Measurements from ENCODE around the gene KCNQ1.
A peak's percentile ranks its signal among the peaks of the same experiment; 100 is the strongest.

The KCNQ1 gene

DNA sequence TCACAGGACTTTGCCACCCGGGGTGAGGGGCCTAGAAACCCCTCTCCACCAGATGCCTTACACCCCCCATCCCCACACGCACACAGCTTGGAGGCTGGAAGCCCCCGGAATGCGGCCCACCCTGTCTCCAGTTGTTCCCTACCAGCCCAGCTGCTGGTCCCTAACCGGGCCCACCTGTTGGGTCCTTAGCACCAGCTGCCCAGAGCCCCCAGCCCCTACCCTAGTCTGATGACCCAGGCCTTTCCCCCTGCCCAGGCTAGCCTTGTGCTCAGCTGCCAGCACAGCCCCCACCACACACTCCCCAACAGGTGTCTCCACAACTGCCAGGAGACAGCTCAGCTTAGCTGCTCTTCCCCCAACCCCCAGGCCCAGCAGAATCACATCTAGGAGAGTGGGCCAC, 373.7 kb downstream of the KCNQ1 start:
- Histone ChIP-seq H3K36me3 (ENCODE audit: control insufficient read depth, insufficient read depth, low read length) (no peaks in the 10 kb centered on the region), H3K4me1 (ENCODE audit: control insufficient read depth, insufficient read depth, low read length, poor library complexity, severe bottlenecking) (no peaks in the 10 kb centered on the region), H3K27ac (ENCODE audit: low read depth, low read length, severe bottlenecking) (no peak overlapping the region), H3K9me3 (ENCODE audit: control insufficient read depth, low read length) (peaks cover 28% of the 10 kb centered on the region), H3K4me3 (ENCODE audit: extremely low read depth, insufficient read depth, low read length, poor library complexity, severe bottlenecking) (no peak overlapping the region)
- 83 to 88% methylated on average over 3 to 5 of the region's 5 CpGs for WGBS, 2 experiments (ENCODE audit: insufficient coverage in 2 of 2)

DNA sequence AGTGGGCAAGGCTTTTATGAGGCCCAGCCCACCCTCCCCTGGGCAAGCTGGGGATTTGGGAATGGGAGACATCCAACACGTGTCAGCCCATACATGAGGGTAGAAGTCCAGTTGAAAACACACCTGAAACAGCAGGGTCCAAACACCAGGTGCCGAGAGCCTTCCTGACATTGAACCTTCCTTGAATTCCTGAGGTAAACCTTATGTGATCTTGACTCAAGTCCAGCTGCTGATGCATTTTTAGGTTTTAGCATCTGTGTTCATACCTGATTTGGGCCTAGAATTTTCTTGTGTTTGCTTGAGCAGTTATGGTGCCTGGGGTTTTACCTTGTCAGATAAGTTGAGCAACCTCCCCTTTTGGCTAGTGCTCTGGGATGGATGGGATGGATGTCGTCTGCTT, 374.5 kb downstream of the KCNQ1 start:
- 79 to 96% methylated on average over 2 of the region's 3 CpGs for WGBS, 2 experiments (ENCODE audit: insufficient coverage in 2 of 2)
- no peak overlapping the region for H3K4me3 ChIP-seq (ENCODE audit: extremely low read depth, insufficient read depth, low read length, poor library complexity, severe bottlenecking)
- no peaks in the 10 kb centered on the region for H3K4me1 ChIP-seq (ENCODE audit: control insufficient read depth, insufficient read depth, low read length, poor library complexity, severe bottlenecking)
- no peaks in the 10 kb centered on the region for H3K36me3 ChIP-seq (ENCODE audit: control insufficient read depth, insufficient read depth, low read length)
- peaks cover 32% of the 10 kb centered on the region for H3K9me3 ChIP-seq (ENCODE audit: control insufficient read depth, low read length)
- H3K27ac ChIP-seq (ENCODE audit: low read depth, low read length, severe bottlenecking) = no peak overlapping the region

DNA sequence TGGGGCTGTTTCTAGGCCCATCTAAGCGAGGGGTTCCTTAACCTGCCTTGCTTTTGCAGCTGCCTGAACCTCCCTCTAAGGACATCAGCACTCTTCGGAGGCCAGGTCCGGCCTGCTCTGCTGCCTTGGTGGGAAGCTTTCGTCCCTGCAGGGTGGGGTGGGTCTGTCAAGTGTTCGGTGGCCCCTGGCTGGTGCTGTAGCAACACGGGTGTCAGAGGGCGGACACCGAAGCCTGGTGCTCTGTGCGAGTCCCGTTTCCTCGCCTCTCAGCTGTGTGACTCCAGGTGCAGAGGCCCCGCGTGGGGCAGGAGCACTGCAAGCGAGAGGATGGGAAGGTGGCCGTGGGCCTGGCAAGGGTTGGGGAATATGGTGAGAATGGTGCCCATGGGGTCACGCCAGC, 376.2 kb downstream of the KCNQ1 start:
- H3K36me3 ChIP-seq (ENCODE audit: control insufficient read depth, insufficient read depth, low read length) = no peaks in the 10 kb centered on the region
- no peak overlapping the region for H3K4me3 ChIP-seq (ENCODE audit: extremely low read depth, insufficient read depth, low read length, poor library complexity, severe bottlenecking)
- H3K9me3 ChIP-seq (ENCODE audit: control insufficient read depth, low read length) = peaks cover 32% of the 10 kb centered on the region
- H3K27ac ChIP-seq (ENCODE audit: low read depth, low read length, severe bottlenecking) = no peak overlapping the region
- 95 to 97% methylated on average over 5 to 14 of the region's 16 CpGs for WGBS, 2 experiments (ENCODE audit: insufficient coverage in 2 of 2)
- peaks cover 11% of the 10 kb centered on the region for H3K4me1 ChIP-seq (ENCODE audit: control insufficient read depth, insufficient read depth, low read length, poor library complexity, severe bottlenecking)

DNA sequence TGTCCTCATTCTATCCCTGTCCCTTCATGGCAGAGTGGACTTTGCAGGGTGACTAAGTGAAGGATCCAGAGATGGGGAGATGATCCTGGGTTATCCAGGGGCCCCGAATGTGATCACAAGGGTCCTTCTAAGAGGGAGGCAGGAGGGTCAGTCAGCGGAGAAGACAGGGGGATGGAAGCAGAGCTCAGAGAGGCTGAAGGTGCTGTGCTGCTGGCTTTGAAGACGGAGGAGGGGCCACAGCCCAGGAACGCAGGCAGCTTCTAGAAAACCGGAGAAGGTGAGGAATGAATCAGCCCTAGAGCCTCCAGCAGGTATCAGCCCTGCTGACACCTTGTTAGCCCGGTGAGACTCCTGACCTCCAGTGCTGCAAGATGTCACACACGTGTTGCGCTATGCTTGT, 377.1 kb downstream of the KCNQ1 start:
- 93 to 96% methylated on average over 8 of the region's 8 CpGs for WGBS, 2 experiments (ENCODE audit: insufficient coverage in 2 of 2)
- no peak overlapping the region for H3K4me3 ChIP-seq (ENCODE audit: extremely low read depth, insufficient read depth, low read length, poor library complexity, severe bottlenecking)
- peaks cover 32% of the 10 kb centered on the region for H3K9me3 ChIP-seq (ENCODE audit: control insufficient read depth, low read length)
- H3K4me1 ChIP-seq (ENCODE audit: control insufficient read depth, insufficient read depth, low read length, poor library complexity, severe bottlenecking) = peaks cover 19% of the 10 kb centered on the region
- H3K36me3 ChIP-seq (ENCODE audit: control insufficient read depth, insufficient read depth, low read length) = no peaks in the 10 kb centered on the region
- no peak overlapping the region for H3K27ac ChIP-seq (ENCODE audit: low read depth, low read length, severe bottlenecking)

DNA sequence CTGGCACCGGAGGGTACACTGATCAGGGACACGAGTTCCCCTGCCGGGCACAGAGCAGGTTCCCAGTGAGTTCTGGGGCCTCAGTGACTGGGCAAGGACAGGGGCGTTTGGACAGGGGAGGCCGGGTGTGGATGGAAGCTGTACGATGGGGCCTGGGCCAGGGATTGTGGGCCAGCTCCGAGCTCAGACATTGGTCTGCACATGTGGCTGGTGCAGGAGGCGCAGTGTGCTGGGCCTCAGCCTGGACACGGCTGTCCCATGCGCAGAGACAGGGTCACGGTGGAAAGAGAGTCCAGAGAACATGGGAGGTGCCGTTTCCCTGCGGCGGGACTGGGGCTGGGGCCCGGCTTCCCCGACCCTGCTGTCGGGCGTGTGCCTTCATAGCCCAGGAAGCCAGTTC, 380.0 kb downstream of the KCNQ1 start:
- no peak overlapping the region for H3K4me3 ChIP-seq (ENCODE audit: extremely low read depth, insufficient read depth, low read length, poor library complexity, severe bottlenecking)
- peak overlapping the region; percentile 96 for H3K27ac ChIP-seq (ENCODE audit: low read depth, low read length, severe bottlenecking)
- 96 to 98% methylated on average over 18 of the region's 18 CpGs for WGBS, 2 experiments (ENCODE audit: insufficient coverage in 2 of 2)
- H3K4me1 ChIP-seq (ENCODE audit: control insufficient read depth, insufficient read depth, low read length, poor library complexity, severe bottlenecking) = peaks cover 29% of the 10 kb centered on the region
- no peaks in the 10 kb centered on the region for H3K36me3 ChIP-seq (ENCODE audit: control insufficient read depth, insufficient read depth, low read length)
- H3K9me3 ChIP-seq (ENCODE audit: control insufficient read depth, low read length) = peaks cover 35% of the 10 kb centered on the region

DNA sequence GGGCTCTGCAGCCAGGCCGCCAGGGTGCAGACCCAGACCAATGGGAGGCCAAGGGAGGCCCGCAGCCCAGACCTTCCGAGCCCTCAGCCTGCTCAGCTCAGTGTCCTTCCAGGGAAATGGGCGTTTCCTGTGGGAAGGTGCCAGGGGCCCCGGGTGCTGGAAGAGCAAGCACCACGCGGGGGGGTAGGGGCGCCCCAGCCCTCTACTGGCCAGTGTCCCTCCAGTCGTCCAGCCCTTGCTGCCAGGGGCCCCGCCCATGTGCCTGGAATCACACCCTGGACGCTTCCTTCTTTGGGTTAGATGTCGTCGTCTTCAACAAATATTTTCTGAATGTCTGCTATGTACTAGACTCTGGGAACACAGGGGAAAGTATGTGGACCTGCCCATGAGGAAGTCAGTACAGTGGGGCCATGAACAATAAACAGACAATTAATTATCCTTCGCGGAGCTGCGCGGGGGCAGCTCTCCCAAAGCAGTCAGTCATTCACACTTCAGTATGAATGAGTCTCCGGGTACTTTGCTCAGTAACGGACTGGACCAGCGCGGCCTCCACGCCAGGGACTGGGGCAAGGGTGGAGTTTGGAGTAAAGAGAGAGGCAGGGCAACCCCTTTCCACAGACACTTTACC, 380.6 kb downstream of the KCNQ1 start:
- Histone ChIP-seq H3K9me3 (ENCODE audit: control insufficient read depth, low read length) (peaks cover 38% of the 10 kb centered on the region), H3K4me3 (ENCODE audit: extremely low read depth, insufficient read depth, low read length, poor library complexity, severe bottlenecking) (no peak overlapping the region), H3K4me1 (ENCODE audit: control insufficient read depth, insufficient read depth, low read length, poor library complexity, severe bottlenecking) (peaks cover 29% of the 10 kb centered on the region), H3K36me3 (ENCODE audit: control insufficient read depth, insufficient read depth, low read length) (no peaks in the 10 kb centered on the region), H3K27ac (ENCODE audit: low read depth, low read length, severe bottlenecking) (peak overlapping the region; percentile 96)
- WGBS, 2 experiments (ENCODE audit: insufficient coverage in 2 of 2) = 88 to 96% methylated on average over 9 to 20 of the region's 22 CpGs

DNA sequence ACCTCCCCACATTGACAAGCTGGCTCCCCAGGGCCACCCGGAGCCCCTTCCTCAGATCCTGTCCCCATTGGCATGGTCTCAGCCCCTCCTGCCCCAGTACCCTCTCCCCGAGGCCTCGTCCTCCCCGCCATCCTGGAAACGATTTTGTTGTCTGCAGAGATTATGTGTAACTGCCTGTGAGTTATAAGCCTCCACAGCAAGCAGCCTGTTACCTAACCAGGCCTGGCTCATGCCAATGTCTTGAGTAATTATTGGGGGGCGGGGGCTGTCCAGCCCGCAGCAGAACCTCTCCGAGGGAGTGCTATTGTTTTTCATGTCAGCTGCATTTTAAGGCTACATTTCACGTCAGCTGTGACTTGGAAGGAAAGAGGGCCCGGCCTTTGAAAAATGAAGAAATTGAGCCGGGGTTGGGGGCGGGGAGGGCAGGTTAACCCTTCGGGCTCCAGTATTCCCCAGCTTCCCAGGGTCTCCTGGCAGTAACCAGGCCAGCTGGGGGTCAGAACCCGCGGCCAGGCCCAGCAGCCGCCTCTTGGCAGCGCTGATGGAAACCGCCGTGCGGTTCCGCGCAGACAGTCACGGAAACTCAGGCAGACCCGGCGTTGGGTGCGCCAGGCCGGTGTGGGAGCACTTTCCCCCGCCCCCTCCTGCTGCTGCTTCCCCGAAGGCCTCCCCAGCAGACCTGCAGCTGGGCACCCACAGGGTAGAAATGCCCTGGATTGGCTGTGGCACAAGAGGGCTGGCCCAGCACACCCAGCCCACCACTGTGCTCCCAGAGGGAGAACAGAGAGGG, 381.3 kb downstream of the KCNQ1 start:
- Histone ChIP-seq H3K27ac (ENCODE audit: low read depth, low read length, severe bottlenecking) (peak overlapping the region; percentile 96), H3K4me3 (ENCODE audit: extremely low read depth, insufficient read depth, low read length, poor library complexity, severe bottlenecking) (no peak overlapping the region), H3K9me3 (ENCODE audit: control insufficient read depth, low read length) (peaks cover 37% of the 10 kb centered on the region), H3K36me3 (ENCODE audit: control insufficient read depth, insufficient read depth, low read length) (no peaks in the 10 kb centered on the region), H3K4me1 (ENCODE audit: control insufficient read depth, insufficient read depth, low read length, poor library complexity, severe bottlenecking) (peaks cover 29% of the 10 kb centered on the region)
- 35 to 43% methylated on average over 24 to 27 of the region's 29 CpGs for WGBS, 2 experiments (ENCODE audit: insufficient coverage in 2 of 2)

DNA sequence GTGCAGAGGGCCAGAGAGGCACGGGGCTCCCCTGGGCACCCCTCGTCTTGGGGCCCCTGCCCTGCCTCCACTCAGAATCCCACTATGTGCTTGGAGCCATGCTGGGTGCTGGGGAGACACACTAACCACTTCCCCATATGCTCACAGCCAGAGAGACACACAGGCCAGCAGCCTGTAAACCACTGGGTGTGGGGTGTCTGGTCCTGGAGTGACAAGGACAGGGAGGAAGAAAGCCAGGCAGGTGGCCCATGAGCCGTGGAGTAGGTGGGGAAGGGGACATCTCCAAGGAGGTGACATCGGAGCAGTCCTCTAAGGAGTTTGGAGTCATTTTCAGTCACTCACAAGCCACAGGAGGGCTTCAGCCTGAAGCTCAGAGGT, 381.9 kb downstream of the KCNQ1 start:
- Histone ChIP-seq H3K27ac (ENCODE audit: low read depth, low read length, severe bottlenecking) (peak overlapping the region; percentile 96), H3K36me3 (ENCODE audit: control insufficient read depth, insufficient read depth, low read length) (no peaks in the 10 kb centered on the region), H3K4me1 (ENCODE audit: control insufficient read depth, insufficient read depth, low read length, poor library complexity, severe bottlenecking) (peaks cover 29% of the 10 kb centered on the region), H3K4me3 (ENCODE audit: extremely low read depth, insufficient read depth, low read length, poor library complexity, severe bottlenecking) (no peak overlapping the region), H3K9me3 (ENCODE audit: control insufficient read depth, low read length) (peaks cover 35% of the 10 kb centered on the region)
- WGBS, 2 experiments (ENCODE audit: insufficient coverage in 2 of 2) = 59 to 60% methylated on average over 1 to 2 of the region's 4 CpGs

DNA sequence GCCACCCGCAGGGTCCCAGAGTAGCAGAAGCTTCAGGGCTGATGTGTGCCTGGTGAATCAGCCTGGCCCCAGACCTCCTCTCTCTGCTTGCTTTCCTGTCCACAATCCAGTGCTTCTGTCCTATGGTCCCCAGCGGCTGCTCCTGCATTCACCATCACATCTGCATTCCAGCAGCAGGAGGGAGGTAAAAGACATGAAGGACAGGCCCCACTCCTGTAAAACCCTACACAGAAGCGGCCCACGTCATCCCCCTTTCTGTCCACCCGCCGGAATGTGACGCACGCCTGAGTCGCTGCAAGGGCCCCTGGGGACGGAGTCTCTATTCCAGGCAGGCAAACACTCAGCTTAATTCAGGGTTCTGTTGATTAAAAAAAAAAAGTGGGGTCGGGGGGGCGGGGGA, 382.4 kb downstream of the KCNQ1 start:
- H3K4me1 ChIP-seq (ENCODE audit: control insufficient read depth, insufficient read depth, low read length, poor library complexity, severe bottlenecking) = peaks cover 29% of the 10 kb centered on the region
- H3K4me3 ChIP-seq (ENCODE audit: extremely low read depth, insufficient read depth, low read length, poor library complexity, severe bottlenecking) = no peak overlapping the region
- 92 to 94% methylated on average over 11 to 12 of the region's 12 CpGs for WGBS, 2 experiments (ENCODE audit: insufficient coverage in 2 of 2)
- H3K36me3 ChIP-seq (ENCODE audit: control insufficient read depth, insufficient read depth, low read length) = no peaks in the 10 kb centered on the region
- H3K9me3 ChIP-seq (ENCODE audit: control insufficient read depth, low read length) = peaks cover 32% of the 10 kb centered on the region
- peak overlapping the region; percentile 96 for H3K27ac ChIP-seq (ENCODE audit: low read depth, low read length, severe bottlenecking)

DNA sequence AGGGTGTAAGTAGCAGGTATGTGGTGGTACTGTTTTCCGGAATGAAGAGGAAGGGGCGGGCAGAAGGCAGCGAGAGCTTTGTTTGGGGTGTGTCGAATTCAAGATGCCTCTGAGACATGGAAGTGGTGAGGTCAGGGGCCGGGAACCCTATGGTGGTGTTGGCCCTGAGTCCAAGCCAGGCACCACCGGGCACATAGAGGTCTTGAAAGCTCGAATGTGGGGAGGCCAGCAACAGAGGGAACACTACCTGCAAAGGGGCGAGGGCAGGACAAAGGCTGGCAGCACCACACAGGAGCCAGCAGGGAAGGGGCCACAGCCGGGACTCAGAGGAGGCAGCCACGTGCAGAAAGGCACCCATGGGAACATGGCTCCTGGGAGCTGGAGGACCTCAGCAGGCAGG, 383.0 kb downstream of the KCNQ1 start:
- Histone ChIP-seq H3K36me3 (ENCODE audit: control insufficient read depth, insufficient read depth, low read length) (no peaks in the 10 kb centered on the region), H3K9me3 (ENCODE audit: control insufficient read depth, low read length) (peaks cover 27% of the 10 kb centered on the region), H3K4me3 (ENCODE audit: extremely low read depth, insufficient read depth, low read length, poor library complexity, severe bottlenecking) (no peak overlapping the region), H3K27ac (ENCODE audit: low read depth, low read length, severe bottlenecking) (no peak overlapping the region), H3K4me1 (ENCODE audit: control insufficient read depth, insufficient read depth, low read length, poor library complexity, severe bottlenecking) (peaks cover 29% of the 10 kb centered on the region)
- 92 to 93% methylated on average over 7 to 10 of the region's 10 CpGs for WGBS, 2 experiments (ENCODE audit: insufficient coverage in 2 of 2)

Measured in mesodermal cell (in vitro differentiated cells).